RPMI8226 (cell line): ENCODE measurements around the gene UTS2R.
"Not testable (repeated sequence)": the region's sequence is repeated elsewhere in the genome, so short reads cannot be mapped to it uniquely, and the experiment has no call there.

Source experiments
- DNase-seq: peaks from one replicate; pipeline ENCODE4 v3.0.0-alpha.2; 2015

The UTS2R gene

DNA sequence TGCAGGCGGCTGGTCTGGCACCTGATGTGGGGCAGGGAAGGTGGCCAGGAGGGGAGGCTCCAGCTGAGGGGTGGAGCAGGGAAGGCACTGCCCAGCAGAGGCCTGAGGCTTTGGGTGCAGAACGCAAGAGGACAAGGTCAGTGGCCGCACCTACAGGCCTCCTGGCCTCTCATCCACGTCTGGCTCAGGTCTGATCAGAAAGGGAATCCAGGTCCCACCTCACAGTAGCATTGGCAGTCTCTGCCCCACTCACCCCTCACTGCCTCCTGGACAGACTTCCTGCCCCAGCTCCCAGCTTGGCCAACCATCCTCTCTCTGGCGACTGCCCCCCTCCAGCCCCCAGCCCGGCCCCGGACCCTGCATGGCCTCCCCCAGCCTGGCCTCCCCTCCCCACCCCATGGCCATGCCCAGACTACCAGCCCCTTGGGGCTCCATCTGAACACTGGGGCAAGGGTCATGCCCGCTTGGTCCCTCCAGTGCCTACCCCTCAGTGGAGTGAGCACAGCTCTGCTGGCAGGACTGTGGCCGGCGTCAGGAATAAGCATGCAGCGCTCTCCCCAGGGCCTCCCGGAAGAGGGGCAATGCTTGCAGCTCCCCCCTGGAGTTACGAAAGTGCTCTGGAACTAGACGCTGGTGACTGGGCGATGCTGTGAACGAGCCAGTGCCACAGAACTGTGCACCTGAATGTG lies 4.6 kb downstream of the UTS2R start:
- DNase-seq: no peak

DNA sequence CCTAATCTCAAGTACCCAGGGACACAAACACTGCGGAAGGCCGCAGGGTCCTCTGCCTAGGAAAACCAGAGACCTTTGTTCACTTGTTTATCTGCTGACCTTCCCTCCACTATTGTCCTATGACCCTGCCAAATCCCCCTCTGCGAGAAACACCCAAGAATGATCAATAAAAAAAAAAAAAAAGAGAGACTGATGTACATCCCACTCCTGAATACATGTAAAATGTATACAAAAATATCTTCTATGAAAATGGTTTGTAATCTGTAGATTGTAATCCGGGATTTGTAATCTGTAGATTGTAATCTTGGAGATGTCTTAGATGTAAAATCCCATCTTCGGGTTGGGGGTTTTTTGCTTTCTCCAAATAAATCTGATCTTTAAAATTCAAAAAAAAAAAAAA lies 5.7 kb downstream of the UTS2R start:
- not testable (repeated sequence) for DNase-seq

- no peak for DNase-seq
Measured at GRCh38 chr17:82377924-82378740, 6.6 kb downstream of the UTS2R start.

DNA sequence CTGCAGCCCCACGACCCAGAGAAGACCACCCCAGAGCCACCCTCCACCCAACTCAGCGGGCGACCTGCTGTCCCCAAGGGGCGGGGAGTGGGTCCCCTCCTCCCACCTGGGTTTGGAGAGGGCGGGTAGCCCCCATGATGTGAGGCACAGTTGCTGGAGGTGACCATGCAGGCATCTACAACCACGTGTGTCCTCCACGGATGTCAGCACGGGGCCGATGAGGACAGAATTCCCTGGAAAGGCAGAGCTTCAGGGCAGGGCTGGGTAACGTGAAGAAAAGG lies 7.1 kb downstream of the UTS2R start:
- DNase-seq: no peak

DNA sequence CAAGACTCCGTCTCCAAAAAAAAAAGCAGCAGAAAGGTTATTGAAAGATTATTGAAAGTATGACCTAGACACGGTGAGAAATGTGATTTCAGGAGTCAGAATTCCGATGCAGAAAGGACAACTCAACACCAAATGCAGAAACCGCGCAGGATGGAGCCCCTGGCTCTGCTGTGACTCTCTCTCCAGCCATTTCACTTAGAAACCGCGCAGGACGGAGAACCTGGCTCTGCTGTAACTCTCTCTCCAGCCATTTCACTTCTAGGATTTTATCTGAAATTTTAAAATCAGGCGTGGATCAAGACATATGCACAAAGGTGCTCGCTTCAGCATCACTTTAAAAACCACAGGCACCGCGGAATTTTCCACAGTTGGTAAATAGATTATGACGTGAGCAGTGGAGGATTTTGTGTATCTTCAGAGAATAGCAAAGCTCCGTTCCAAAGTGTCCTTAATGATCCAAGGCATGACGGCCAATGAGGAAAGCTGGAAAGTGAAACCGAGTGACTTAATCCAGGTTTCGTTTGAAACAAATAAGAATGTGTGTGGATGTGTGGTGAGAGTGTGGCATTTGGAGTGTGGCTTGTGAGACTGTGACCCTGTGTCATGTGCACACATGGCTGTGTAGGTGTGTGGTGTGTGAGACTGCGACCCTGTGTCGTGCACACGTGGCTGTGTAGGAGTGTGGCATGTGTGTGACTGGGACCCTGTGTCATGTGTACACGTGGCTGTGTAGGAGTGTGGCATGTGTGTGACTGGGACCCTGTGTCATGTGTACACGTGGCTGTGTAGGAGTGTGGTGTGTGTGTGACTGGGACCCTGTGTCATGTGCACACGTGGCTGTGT lies 9.5 kb downstream of the UTS2R start:
- no peak for DNase-seq

DNA sequence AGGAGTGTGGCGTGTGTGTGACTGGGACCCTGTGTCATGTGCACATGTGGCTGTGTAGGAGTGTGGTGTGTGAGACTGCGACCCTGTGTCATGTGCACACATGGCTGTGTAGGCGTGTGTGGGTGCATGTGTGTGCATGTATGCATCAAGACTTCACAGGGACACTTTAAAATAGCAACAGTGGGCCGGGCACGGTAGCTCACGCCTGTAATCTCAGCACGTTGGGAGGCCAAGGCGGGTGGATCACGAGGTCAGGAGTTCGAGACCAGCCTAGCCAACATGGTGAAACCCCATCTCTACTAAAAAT lies 10.1 kb downstream of the UTS2R start:
- DNase-seq: not testable (repeated sequence)

DNA sequence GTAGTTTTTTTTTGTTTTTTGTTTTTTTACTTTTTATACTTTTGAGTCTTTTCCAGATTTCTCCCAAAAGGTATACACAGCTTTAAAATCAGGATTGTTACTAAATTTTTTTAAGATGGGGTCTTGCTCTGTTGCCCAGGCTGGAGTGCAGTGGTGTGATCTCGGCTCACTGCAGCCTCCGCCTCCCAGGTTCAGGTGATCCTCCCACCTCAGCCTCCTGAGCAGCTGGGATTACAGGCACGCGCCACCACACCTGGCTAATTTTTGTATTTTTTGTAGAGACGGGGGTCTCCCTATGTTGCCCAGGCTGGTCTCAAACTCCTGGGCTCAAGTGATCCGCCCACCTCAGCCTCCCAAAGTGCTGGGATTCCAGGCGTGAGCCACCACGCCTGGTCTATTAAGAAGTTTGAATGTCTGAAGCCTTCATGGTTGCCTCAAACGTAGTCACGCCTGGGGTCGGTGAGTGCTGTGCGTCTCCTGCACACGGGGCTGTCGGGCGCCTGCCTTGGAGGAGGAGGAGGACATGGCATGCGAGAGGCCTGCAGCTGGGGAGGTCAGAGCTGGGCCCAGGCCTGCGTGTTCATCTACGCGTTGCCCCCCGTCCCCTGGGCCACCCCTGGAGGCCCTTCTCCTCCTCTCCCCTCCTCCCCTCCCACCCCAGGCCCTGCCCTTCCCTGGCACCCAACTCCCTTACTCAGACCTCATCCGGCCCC lies 10.8 kb downstream of the UTS2R start:
- DNase-seq: not testable (repeated sequence)

DNA sequence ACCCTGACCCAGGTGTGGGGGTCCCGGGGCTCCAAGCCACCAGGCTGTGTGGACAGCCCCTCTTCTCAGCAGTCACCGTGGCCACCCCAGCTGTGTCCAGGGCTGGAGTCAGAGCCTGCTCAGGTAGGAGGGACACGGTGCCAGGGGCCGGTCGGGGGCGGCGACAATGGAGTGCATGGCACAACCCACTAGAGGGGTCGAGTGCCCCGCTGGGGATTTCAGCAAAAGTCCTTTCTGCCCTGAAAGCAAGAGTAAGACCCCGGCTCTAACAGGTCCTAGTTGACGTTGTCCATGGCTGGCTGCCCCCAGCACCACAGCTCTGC lies 11.3 kb downstream of the UTS2R start:
- DNase-seq: no peak

- no peak for DNase-seq
Measured at GRCh38 chr17:82383411-82383810, 11.8 kb downstream of the UTS2R start.

- peak; percentile 67 for DNase-seq
Measured at GRCh38 chr17:82384051-82384729, 12.6 kb downstream of the UTS2R start.

DNA sequence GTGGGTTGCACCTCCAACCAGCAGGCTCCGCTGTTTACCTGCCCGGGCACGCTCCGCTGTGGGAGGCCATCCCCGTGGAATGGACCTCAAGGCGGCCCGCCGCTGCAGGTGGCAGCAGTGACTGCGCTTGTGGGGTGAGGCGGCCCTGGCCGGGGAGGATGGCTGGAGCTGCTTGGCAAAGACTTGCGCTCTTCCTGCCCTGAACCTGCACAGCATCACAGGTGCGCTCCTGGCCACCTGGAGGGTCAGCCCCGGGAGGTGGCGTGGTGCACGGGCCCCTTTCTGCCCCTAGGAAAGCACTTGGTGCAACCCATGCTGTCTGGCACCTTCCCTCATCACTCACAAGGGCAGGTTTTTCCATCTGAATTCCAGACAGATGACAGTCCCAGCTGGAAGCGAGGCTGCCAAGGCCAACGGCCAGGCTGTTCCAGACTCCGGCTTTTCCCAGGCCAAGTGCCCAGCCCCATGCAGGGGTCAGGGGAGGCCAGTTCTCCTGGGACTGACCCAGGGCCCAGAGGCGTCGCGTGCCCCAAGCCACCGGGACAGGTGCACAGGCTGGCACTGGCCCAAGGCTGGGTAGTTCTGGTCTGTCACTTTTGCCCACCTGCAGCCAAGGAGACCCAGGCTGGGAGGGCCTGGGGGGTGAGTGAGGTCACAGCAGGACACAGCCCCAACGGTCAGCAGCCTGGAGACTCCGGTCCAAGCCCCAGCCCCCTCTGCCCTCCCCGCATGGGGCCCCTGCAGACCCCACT lies 13.3 kb downstream of the UTS2R start:
- peak; percentile 93 for DNase-seq

DNA sequence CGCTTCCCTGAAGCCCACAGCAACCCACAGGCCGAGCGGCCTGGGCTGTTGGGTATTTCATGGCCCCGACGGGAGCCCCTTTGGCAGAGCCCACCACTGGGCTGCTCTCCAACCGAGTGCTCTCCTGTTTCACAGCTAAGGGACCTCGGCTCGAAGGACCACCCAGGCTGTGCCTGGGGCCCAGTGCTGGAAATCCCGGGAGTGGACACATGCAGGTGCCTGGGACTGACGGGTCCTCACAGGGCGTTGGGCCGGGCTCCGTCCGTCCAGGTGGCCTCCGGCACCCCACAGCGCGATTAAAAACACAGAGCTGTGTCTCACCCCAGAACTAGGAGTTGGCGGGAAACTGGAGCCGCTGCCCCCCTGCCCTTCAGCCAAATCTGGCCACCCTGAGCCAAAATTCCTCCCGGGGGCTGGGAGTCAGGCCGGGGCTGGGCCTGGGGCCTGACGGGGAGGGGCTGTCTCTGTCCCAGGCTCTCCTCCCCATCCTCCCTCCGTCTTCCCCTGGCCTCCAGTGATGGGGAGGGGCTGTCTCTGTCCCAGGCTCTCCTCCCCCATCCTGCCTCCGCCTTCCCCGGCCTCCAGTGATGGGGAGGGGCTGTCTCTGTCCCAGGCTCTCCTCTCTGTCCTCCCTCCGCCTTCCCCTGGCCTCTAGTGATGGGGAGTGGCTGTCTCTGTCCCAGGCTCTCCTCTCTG lies 14.1 kb downstream of the UTS2R start:
- DNase-seq: no peak

GRCh38 chr17:82386255-82386831 lies 14.8 kb downstream of the UTS2R start:
- no peak for DNase-seq

GRCh38 chr17:82386881-82387704 lies 15.5 kb downstream of the UTS2R start:
- no peak for DNase-seq

GRCh38 chr17:82387705-82388106 lies 16.1 kb downstream of the UTS2R start:
- DNase-seq: no peak

- DNase-seq: peak; percentile 39
Measured at GRCh38 chr17:82388223-82388921, 16.8 kb downstream of the UTS2R start.

DNA sequence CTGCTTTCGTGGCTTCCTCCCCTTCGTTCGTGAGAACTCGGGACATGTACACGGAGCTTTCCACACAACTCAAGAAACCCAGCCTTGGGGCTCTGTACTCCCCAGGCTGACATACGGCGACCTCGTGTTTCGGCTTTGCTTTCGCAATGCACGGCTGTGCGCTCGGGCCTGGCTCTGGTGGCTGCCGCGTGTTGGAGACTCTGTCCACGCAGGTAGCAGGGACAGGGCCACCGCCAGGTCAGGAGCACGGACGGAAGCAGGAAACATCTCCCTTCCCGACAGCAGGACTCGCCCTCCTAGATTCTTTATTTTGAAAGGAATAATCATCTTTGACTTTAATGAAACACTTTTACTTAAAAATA lies 17.3 kb downstream of the UTS2R start:
- DNase-seq: no peak

DNA sequence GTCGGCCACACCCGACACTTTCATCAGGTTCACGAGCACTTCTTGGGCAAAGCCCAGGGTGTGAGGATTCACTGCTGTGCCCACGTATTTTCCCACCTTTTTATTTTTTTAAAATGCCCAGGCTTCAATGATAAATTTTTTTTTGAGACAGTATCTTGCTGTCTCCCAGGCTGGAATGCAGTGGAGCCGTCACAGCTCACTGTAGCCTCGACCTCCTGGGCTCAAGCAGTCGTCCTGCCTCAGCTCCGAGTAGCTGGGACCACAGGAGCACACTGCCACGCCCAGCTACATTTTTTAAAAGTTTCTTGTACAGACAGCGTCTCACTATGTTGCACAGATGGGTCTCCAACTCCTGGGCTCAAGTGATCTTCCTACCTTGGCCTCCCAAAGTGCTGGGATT lies 17.8 kb downstream of the UTS2R start:
- DNase-seq: no peak

- DNase-seq: no peak
Measured at GRCh38 chr17:82390015-82390859, 18.7 kb downstream of the UTS2R start.
